HG02642 (cell line): ENCODE results near the gene HOXB5.

Experiments used
- ATAC-seq: cut with Tn5 transposase; IDR thresholded peaks from one replicate; pipeline ENCODE4 v1.9.1; 2021; ENCODE audit warnings: mild to moderate bottlenecking; ENCODE audit not compliant: unreplicated experiment, poor library complexity

HOXB5 gene

DNA sequence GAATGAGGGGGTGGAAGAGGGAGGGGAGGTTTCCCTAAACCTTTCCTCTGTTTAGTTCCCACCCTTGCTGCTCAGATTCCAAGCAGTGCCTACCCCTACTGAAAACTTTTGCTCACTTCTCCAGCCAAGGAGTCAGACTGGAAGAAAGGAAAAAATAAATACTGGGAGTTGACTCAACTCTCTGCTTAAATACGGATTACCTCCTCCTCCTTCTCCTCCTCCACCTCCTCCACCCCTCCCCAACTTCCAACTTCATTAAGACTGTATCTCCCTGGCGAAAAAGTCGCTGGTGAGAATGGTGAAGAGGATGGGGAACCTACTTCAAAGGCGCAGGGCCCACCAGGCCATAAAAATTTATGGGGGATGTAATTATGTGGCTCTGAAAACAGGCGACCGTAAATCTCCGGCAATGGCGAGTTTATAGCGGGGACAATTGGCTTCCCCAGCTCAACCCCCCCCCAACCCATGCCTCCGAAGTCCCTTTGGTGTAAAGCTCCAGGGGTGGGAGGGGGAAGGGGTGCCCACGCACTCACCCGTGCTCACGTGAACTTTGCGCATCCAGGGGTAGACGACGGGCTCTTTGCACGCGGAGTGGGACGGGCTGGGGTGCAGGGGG is 16.1 kb downstream of the HOXB5 start:
- peak; percentile 5 for ATAC-seq

DNA sequence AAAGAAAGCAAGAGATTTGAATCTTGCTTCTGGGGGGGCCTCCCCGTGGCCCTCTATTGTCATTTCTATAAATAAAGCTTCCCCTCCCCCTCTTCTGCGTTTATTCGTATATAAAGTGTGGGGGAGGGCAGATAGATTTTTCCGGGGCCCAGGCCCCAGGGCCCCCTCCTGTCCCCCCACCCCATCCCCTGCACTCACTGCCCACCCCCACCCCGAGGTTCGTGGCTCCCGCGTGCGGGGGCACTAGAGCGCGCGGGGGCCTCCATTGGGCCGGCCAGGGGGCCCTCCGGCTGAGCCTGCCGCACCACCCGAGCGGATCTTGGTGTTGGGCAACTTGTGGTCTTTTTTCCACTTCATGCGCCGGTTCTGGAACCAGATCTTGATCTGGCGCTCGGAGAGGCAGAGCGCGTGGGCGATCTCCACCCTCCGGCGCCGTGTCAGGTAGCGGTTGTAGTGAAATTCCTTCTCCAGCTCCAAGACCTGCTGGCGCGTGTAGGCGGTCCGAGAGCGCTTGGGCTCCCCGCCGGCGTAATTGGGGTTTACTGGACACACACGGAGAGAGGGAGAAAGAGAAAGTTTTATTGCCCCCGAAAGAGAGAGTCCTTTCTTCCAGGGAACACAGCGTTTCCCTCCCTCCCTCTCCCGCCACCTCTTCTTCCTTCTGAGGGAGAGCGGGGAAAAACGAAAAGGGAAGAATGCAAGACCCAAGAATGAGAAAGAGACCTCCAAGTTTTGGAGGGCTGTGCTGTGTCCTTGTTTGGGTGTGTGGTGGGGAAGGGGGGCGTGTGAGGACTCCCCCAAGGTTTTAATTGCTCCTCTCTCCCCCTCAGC is 16.9 kb downstream of the HOXB5 start:
- no peak for ATAC-seq

DNA sequence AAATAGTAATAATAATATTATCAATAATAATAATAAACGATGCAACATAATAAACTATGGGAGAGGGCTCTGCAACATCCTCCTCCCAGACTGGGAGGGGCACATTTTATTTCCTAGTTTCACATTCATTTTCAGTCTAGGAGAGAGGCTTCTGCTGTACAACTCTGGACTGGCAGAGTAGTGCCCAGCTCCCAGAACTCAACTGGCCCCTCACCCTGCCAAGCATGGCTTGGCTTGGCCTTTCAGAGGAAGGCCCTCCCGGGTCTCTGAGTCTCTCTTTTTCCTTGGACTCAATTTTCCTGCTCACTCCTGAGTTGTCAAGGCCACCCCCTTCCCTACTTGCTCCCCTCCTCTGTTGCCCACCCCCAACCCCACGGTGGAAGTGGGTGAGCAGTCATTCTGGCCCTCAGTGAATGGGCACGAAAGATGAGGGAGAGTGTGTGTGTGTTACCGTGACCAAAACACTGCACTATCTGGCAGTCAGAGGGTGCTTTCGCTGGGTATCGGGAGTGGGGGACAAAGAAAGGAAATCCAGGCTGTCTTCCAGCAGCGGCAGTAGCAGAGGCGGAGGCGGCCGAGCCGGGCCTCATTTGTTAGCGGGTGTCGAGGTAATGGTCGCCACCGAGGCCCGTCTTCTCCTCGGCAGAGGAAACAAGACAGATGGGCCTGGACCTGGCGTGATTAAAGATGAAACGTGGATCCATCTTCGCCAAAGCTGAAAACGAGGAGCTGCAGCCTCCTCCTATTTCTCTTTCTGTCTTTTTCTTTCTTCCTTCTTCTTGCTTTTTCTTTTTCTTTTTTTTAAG is 17.7 kb downstream of the HOXB5 start:
- no peak for ATAC-seq

DNA sequence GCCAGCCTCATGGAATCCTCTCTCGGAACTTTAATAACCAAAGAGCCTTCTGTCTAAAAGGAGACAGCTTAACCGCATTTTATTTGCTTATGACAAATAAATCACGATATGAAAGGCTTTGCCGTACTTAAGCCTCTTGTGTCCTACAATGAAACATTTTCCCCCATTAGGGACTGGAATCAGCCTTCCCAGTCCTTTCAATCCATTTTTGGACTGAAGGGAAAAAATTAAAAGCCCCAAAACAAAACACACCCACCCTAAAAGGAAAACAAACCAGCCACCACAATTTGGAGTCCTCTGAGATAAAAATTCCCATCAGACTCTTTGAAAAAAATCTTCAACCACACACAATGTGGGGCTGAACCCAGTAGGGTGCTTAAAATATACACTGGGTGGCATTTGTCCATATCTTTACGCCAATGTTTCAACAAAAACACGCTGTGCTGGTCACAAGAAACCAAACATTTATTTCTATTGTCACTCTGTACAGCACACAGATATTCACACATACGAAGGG is 18.5 kb downstream of the HOXB5 start:
- ATAC-seq, result no peak

DNA sequence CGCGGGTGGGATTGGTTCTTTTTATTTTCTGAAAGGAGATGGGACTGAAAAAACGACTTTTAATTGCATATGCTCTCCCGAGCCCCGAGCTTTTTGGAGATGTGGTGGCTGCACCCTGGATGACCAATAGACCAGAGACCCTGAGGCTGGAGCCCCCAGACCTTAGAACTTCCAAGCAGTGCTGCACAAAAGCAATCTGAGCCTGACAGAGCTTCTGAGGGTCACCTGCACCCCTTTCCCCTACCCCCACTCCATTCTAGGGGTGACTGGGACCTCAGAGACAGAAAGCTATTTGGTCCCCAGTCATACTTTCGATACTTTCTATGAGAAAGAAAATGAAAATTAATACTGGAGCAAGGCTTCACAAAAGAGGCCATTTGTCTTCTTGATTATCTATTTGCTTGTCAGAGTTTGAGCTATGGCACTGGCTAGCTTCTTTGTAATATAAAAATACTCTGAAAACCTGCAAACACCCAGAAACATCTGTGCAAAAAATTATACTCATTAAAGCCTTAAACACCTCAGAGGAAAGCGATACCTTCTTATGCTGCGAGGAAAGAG is 19.0 kb downstream of the HOXB5 start:
- no peak for ATAC-seq

DNA sequence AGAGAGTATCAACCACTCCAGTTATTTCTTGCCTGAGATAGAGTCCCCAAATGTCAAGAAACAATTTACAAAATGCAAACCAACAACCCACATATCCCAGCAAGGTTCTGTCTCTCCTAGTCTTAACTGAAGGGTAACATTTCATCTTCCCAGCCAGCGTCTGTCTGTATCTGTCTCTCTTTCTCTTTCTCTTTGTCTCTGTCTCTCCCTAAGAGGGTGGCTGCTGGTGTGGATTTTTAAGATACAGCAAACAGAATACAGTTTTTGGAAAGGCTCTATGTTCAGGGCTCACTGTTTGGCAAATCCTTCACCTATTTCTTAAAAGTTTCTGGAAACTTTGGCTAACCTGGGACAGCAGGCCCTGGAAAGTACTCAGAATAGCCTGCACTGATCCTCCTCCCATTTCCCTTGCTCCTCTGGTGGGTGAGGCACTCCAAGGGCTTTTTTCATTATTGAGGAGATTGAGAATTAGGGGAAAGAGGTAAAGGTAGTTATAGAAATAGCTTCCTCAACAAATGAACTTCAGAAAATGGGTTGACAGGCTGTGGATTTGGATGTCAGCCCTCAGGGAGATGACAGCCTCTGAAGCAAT is 21.7 kb downstream of the HOXB5 start:
- no peak for ATAC-seq

DNA sequence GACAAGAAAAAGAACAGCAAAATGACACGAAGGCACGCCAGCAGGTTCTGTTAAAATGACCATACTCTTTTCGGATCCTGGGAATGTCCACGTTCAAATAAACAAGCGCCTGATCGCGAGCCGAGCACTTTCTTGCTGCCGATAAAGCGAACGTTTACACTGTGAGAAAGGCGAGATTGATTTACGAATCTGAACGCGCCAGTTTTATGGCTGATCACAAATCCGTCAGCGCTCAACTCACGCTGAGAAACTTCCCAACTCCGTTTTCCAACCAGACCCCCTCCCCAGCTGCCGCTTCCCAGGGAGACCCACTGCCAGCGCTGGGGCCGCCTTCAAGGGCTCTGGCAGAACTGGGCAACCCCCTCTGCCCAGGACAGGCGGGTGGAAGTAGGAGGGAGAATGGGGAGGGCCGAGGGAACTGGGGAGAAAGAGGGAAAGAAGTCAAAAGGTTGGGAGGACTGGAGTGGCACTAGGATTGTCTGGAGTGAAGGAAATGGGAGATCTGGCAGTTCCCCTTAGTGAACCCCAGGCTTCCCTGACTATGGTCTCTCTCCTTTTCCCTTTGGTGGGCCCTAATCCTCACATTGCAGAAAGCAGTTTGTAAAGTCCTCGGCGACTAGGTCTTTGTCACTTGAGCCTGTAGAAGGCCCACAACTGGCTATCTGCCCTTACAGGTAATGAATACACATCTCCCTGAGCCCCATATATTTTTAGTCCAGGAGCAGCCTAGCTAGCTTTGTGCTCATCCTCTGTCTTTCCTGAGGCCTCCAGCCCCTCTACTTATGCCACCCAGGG is 22.4 kb downstream of the HOXB5 start:
- ATAC-seq, result no peak

DNA sequence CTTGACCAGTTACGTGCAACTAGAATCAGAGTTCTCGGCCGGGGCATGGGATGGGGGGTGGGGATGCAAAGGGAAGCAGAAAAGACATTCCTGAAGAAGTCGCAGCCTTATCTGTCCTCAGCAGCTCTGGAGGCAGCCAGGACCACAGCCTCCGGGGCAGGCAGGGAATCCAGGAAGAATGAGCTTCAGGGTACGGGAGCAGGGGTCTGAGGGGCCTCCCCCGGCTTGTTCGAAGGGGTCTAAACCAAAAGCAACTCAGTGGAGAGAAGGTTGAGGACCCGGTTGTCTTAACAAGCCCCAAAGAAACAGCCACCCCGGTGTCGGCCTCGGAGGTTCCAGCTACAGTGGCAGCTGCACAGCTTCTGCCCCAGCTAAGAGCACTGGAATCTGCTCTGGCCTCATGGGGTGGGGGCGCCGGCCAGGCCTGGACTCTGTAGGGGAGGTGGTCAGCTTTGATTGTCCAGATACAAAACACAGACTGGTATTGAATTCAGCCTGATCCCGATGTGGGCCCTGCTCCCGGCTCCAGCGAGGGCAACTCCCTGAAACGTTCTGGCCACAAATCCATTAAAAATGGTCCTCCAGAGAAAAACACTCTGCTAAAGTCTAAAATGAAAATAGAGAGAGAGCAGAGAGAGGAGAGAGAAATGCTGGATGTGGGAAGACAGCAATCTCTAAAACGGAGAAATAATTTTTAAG is 23.1 kb downstream of the HOXB5 start:
- ATAC-seq, result no peak

DNA sequence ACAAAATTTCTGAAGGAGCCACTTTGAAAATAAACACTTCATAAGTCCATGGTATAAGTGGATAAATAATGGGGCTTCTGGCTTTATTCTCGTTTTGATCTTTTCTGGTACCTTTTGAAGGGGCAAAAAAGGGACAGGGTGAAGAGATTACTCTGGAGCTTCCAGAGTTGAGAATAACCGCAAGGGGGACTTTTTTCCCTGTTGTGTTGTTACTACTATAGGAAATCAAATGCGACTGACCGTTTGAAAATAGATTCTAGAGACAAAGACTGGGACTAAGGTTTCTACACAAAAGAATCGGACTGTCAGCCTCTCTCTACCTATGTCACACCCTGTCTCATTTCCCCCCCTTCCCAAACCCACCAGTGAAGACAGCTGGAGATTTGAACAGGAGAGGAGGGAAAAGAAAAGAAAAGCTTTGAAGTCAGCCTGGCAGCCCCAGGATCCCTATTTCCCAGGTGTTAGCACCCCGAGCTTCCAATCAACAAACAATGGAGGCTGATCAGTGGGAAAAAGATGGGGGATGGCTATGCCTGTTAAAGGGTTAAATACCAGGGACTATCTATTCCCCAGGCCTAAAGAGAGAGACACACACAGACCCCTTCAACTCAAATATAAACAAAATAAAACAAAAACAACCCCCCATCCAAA is 23.8 kb downstream of the HOXB5 start:
- ATAC-seq, result no peak

DNA sequence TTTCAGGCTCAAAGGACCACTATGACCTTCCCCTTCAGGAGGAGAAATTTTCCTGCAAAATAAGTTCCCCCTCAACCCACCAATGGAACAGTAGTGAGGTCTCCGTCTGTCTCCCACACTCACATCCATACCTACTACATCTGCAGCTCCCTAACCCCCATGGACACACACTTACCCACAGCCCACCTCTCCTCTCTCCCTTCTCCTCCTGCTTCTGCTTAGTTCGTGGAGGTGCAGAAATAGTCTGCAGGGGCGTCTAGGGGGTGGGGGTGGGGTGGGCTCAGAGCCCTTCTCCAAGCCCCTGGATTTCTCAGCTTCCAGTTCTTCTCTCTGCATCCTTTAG is 24.4 kb downstream of the HOXB5 start:
- no peak for ATAC-seq

DNA sequence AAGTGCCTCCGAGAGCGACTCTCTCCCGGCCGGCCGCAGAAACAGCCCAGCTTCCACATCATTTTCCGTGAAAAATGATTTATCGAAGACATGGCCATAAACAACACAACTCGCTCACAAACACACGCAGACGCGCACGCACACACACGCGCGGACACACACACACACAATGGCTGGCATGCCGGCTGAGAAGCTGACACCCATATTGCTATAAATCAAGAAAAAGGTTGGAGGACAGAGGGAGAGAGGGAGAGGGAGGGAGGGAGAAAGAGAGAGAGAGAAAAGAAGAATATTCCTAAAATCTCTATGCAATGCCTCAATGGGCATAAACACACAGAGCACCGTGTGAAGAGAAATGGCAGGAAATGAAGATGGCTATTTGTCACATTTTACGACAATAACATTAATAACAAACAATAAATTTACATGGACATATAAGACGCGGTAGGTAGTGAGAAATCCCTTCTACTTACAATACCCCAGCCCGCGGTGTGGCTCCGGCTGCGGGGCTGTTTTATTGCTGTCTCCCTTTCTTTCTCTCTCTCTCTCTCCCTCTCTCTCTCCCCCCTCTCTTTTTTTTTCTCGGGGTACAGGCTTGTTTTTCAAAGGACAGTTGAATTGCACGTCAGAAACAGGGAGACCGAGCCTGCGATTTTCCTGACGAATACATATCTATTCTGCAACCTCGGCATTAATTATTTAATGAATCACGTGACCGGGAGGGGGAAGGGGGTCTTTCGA is 24.9 kb downstream of the HOXB5 start:
- no peak for ATAC-seq

DNA sequence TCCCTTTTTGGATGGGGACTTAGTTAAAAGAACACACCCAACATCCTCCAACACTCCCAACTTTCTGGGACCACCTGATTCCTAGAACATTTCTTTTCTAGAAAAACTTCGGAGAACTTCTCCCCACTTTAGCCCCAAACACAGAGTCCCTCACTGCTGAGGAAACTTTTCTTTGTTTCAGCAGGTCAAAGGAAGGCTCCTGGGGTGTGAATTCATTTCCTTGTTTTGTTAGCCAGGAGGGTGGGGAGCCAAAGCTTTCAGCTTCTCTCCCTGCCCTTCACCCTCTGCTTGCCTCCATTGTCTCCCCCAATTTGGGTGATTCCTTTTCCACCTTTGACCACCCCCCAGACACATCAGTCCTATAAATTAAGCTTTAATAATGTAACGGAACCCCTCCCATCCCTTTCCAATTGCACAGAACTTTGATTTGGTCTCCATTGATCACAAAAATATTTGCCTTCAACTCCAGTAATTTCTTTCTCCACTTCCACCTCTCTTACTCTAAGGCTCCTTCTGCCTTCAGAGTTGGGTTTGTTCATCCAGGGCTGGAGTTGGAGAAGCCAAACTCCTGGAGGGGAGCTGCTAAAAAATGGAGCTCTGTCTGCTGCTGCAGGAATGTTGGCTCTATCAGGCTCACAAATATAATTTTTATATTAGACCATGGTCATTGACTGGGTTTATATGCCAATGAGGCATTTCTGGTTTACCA is 25.8 kb downstream of the HOXB5 start:
- no peak for ATAC-seq

DNA sequence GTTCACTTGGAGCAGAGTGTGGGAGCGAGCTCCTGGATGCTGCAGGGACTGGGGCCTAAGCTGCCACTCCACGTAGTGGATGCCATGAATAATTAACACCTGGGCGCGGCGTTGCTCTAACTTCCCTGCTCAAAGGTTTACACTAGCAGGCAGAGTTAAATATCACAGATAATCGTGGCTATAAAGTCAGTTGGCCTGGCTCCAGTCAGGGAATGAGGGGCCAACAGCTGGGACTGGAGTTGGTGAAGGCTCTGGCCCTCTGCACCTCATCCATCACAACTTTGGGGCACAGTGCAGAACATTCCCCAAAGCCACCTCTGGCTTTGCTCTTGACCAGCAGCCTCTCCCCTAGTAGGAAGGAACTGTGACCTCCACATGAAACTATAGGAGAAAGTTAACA is 26.4 kb downstream of the HOXB5 start:
- ATAC-seq, result no peak

DNA sequence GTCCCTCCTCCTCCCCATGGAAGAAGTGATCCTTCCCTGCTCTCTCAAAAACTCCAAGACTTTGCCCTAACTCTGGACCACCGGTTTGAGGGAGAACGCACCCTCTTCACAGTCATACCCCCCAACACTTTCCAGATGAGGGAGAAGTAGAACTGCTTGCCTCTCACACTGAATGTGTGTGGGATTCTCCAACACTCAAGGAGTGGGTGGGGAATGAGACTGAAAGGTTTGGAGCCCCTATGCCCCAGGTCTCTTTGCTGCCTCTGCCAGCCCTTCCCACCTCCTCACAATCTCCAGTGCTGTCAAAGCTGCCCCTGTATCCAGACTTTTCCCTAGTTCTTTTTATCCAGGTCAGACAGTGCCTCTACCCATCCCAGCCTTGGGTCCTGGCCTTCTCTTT is 26.9 kb downstream of the HOXB5 start:
- ATAC-seq, result no peak

DNA sequence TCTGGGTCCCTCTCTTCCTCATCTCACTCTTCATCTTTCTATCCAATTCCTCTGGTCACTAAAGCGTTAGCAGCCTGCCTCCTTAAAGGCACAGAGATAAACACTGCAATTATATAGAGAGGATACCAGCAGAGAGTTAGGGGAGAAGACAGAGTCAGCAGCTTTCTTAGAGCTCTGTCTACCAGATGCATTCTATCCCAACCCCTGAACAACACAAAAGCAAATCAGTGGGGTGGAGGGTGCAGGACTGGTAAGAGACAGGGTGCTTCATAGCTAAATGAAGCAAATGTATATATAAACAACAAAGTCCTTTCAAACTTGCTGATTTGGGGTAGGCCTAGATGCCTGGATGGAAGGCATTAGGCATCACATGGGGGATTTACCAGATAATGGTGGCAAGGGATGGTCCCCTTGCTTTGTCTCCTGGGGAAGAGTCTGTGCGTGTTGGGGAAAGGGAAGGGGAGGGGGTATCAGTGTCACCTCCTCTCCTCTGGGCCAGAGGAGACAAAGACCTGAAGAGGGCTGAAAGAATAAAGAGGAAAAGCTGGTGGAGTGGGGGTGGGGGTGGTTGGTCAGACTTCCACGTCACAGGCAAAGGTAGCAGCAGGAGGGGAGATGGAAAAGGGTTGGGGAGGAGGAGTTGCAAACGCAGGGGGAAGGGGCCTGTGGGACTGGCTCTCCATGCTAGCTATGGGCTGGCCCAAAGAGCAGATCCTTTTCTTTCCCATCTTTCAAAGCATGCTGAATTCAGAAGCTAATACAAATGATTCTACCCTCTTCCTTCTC is 27.5 kb downstream of the HOXB5 start:
- ATAC-seq, result no peak

DNA sequence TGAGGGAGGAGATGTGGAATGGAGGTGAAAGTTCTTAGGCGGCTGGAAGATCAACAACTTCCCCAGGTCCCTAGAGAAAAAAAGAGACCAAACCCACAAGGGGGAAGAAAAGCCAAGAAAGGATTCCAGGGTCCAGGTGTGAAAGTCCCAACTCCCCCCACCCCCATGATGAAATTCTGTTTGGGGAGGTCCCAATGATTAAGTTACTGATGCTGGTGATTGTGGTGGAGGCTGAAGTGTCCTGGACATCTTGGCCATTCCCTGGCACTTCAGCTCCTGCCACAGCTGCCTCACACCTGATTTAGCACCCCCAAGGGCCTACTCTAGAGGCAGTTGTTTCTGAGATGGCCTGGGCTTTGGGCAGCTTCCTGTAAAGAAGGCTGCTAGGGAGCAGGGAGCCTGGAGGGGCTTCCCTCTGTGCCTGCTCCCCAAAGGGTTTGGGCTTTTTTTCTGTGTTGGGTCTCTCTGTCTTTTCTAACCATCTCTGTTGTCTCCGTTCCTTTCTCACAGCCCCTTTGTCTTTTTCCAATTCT is 28.5 kb downstream of the HOXB5 start:
- ATAC-seq, result no peak
